ENCODE data around the gene CACNA1B. TPM values are rescaled to one million over a fixed set of nuclear protein-coding genes. Genes with fewer than 3 reads are reported as not detected.
A peak's percentile ranks its signal among the peaks of the same experiment; 100 is the strongest.
"Not testable (repeated sequence)": the region's sequence is repeated elsewhere in the genome, so short reads cannot be mapped to it uniquely, and the experiment has no call there.

The CACNA1B gene
- total RNA-seq, 1 donor from 2014 or later, result 0.02 TPM

DNA sequence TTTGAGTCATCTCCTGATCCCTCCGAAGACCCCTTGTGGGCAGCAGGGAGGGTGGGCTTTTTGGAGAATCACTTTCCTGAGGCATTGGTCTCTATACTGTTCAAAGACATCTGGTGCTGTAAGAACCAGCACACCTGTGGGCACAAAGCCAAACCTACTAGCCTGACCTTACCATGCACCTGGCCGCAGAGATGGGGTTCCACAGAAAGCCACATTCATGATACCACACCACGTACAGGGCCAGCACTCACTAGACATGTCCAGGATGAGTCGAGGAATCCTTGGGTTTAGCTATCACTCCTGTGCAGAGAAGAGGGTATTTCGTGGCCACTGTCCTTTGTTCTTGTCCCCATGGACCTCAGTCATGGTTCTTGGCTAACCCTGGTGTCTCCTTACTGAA lies 203.4 kb downstream of the CACNA1B start:
- peaks cover 3% of the 10 kb centered on the region for H3K27me3 Mint-ChIP-seq (ENCODE audit: low read depth)
- no peak overlapping the region for H3K27ac Mint-ChIP-seq
- no peak overlapping the region for H3K4me3 Mint-ChIP-seq (ENCODE audit: low read depth)
- H3K4me1 Mint-ChIP-seq (ENCODE audit: low read depth), result no peaks in the 10 kb centered on the region
- H3K36me3 Mint-ChIP-seq (ENCODE audit: low read depth), result no peaks in the 10 kb centered on the region
- intact Hi-C loops (cut with micrococcal nuclease), result no loop called here
- DNase-seq (ENCODE audit: low spot score), result no peak
- H3K9me3 Mint-ChIP-seq, result peaks cover 12% of the 10 kb centered on the region

DNA sequence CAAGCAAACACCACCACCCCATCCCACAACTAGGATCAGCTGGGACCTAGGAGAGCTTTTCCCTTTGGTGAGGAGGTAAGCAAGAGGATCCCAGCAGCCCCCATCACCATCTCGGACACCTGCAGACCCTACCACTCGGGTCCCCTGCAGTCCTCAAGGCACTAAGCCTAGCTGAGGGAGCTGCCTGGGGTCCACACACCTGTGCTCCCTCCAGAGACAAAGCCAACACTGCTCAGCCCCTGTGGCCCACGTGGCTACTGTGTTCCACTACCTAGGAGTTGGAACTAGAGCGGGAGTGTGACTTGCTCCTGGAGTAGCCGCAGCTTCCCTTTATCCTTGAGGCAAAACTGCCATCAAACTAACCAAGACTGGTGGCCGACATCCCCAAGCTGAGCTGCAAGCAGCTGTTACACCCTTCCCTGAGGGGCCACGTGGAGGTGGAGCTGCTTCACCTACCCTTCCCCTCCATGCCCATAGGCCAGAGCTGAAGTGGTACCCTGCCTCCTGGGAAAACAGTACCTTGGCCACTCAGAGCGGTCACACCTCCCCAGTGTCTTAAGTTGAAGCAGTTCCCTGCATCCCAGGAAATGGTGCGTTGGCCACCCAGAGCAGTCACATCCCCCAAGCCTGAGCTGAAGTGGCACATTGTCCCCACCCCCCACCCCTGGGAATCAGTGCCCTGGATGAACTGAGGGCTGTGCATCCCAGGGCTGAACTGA lies 205.5 kb downstream of the CACNA1B start:
- Mint-ChIP-seq H3K27ac (no peak overlapping the region), H3K4me3 (ENCODE audit: low read depth) (no peak overlapping the region), H3K9me3 (peaks cover 18% of the 10 kb centered on the region), H3K36me3 (ENCODE audit: low read depth) (no peaks in the 10 kb centered on the region), H3K4me1 (ENCODE audit: low read depth) (no peaks in the 10 kb centered on the region), H3K27me3 (ENCODE audit: low read depth) (peaks cover 3% of the 10 kb centered on the region)
- DNase-seq (ENCODE audit: low spot score), result no peak
- intact Hi-C loops (cut with micrococcal nuclease), result no loop called here

DNA sequence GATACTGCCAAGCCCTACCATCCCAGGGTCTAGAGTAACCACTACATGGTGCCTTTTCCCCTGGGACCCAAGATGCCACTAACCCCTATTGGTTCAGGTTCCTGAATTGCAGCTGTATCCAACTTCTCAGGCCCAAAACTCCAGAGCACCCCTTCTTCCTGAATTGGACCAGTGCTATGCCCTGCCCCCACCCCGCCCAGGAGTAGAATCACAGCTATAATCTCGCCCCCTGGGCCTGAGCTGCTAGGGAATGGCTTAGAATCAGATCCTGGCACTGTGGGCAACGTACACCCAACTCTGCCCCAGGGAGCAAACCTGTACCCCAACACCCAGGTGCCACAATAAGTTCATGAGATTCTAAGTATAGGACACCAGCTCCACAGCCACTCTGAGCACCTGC lies 206.3 kb downstream of the CACNA1B start:
- no peak overlapping the region for H3K4me3 Mint-ChIP-seq (ENCODE audit: low read depth)
- DNase-seq (ENCODE audit: low spot score), result no peak
- no peak overlapping the region for H3K27ac Mint-ChIP-seq
- intact Hi-C loops (cut with micrococcal nuclease), result no loop called here
- no peaks in the 10 kb centered on the region for H3K4me1 Mint-ChIP-seq (ENCODE audit: low read depth)
- peaks cover 18% of the 10 kb centered on the region for H3K9me3 Mint-ChIP-seq
- no peaks in the 10 kb centered on the region for H3K36me3 Mint-ChIP-seq (ENCODE audit: low read depth)
- H3K27me3 Mint-ChIP-seq (ENCODE audit: low read depth), result peaks cover 3% of the 10 kb centered on the region

DNA sequence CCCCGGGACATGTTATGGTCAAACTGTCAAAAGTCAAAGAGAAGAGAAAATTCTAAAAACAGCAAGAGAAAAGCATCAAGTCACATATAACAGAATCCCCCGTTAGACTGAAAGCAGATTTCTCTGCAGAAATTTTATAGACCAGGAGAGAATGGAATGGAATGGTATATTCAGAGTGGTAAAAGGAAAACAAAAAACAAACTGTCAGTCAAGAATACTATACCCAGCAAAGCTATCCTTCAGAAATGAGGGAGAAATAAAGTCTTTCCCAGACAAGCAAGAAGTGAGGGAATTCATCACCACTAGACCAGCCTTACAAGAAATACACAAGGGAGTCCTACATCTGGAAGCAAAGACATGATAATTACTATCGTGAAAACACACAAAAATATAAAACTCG lies 208.0 kb downstream of the CACNA1B start:
- no peak overlapping the region for H3K4me3 Mint-ChIP-seq (ENCODE audit: low read depth)
- no peak for DNase-seq (ENCODE audit: low spot score)
- H3K27me3 Mint-ChIP-seq (ENCODE audit: low read depth), result peaks cover 7% of the 10 kb centered on the region
- H3K4me1 Mint-ChIP-seq (ENCODE audit: low read depth), result no peaks in the 10 kb centered on the region
- no peak overlapping the region for H3K27ac Mint-ChIP-seq
- peaks cover 18% of the 10 kb centered on the region for H3K9me3 Mint-ChIP-seq
- intact Hi-C loops (cut with micrococcal nuclease), result no loop called here
- no peaks in the 10 kb centered on the region for H3K36me3 Mint-ChIP-seq (ENCODE audit: low read depth)

DNA sequence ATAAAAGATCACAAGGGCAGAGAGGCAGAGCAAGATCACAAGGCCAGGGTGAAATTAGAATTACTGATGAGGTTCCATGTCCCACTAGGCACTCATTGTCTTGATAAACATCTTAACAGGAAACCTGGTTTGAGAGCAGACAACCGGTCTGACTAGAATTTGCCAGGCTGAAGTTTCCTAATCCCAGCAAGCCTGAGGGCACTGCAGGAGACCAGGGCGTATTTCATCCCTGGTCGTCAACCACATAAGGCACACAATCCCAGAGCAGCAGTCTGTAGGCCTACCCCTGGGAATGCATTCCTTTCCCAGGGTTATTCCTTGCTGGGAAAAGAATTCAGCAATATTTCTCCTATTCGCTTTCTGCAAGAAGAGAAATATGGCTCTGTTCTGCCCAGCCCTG lies 214.5 kb downstream of the CACNA1B start:
- H3K27ac Mint-ChIP-seq; H3K27me3 Mint-ChIP-seq (ENCODE audit: low read depth); H3K4me3 Mint-ChIP-seq (ENCODE audit: low read depth); H3K36me3 Mint-ChIP-seq (ENCODE audit: low read depth); intact Hi-C loops (cut with micrococcal nuclease); H3K4me1 Mint-ChIP-seq (ENCODE audit: low read depth); H3K9me3 Mint-ChIP-seq: not testable (repeated sequence)
- DNase-seq (ENCODE audit: low spot score), result peak; percentile 1

DNA sequence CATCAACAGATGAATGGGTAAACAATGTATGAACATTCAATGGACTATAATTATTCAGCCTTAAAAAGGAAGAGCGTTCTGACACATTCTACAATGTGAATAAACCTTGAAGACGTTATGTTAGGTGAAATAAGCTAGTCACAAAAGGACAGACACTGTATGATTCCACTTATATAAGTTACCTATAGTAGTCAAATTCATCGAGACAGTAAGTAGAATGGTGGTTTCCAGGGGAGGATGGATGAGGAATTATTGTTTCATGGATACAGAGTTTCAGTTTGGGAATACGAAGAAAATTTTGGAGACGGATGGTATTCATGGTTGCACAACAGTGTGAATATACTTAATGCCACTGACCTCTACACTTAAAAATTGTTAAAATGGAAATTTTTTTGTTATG lies 216.4 kb downstream of the CACNA1B start:
- no peak overlapping the region for H3K27ac Mint-ChIP-seq
- no peaks in the 10 kb centered on the region for H3K36me3 Mint-ChIP-seq (ENCODE audit: low read depth)
- no peak overlapping the region for H3K4me3 Mint-ChIP-seq (ENCODE audit: low read depth)
- peaks cover 1% of the 10 kb centered on the region for H3K4me1 Mint-ChIP-seq (ENCODE audit: low read depth)
- intact Hi-C loops (cut with micrococcal nuclease), result no loop called here
- no peak for DNase-seq (ENCODE audit: low spot score)
- no peaks in the 10 kb centered on the region for H3K9me3 Mint-ChIP-seq
- H3K27me3 Mint-ChIP-seq (ENCODE audit: low read depth), result peaks cover 7% of the 10 kb centered on the region

DNA sequence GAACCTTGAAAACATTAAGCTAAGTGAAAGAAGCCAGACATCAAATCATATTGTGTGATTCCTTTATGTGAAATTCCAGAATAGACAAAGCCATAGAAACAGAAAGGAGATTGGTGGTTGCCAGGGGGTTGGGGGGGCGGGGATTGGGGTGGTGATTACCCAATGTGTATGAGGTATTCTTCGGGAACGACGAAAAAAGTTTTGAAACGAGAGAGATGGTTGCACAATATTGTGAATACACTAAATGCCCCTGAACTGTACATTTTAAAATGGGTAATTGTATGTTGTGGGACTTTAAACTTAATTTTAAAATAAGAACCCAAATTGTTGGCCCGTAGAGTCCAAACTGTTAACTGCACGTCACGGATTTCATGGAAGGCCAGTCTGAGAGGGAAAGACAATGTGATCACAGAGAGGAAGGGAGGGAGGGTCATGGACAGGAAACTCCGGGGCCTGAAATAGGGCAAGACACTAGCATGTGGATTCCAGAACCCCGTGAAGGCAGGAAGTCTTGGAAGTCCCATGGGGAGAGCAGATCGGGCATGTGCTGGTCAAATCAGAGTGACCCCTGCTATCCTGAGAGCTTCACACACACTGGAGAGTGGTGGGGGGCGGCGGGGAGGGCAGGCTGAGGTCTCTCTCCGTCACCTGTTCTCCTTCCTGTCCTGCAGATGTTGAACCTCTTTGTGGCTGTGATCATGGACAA lies 218.4 kb downstream of the CACNA1B start:
- Mint-ChIP-seq H3K4me3 (ENCODE audit: low read depth) (no peak overlapping the region), H3K4me1 (ENCODE audit: low read depth) (no peaks in the 10 kb centered on the region), H3K36me3 (ENCODE audit: low read depth) (no peaks in the 10 kb centered on the region), H3K9me3 (no peaks in the 10 kb centered on the region), H3K27me3 (ENCODE audit: low read depth) (no peaks in the 10 kb centered on the region), H3K27ac (no peak overlapping the region)
- no peak for DNase-seq (ENCODE audit: low spot score)
- intact Hi-C loops (cut with micrococcal nuclease), result no loop called here

DNA sequence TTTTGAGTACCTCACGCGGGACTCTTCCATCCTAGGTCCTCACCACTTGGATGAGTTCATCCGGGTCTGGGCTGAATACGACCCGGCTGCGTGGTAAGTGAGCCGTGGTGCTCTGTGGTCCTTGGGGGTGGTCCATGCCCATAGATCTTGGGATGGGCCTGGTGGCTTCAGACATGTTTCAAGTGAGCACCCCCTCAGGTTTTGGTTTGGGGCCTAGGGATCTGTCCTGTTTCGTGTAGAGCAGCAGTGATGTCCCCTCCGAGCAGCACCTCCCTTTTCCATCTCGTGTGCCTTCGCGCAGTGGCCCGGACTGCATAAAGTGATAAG lies 218.9 kb downstream of the CACNA1B start:
- Mint-ChIP-seq H3K9me3 (no peaks in the 10 kb centered on the region), H3K27ac (no peak overlapping the region), H3K4me1 (ENCODE audit: low read depth) (no peaks in the 10 kb centered on the region), H3K4me3 (ENCODE audit: low read depth) (no peak overlapping the region), H3K27me3 (ENCODE audit: low read depth) (no peaks in the 10 kb centered on the region), H3K36me3 (ENCODE audit: low read depth) (no peaks in the 10 kb centered on the region)
- DNase-seq (ENCODE audit: low spot score), result no peak
- intact Hi-C loops (cut with micrococcal nuclease), result no loop called here

DNA sequence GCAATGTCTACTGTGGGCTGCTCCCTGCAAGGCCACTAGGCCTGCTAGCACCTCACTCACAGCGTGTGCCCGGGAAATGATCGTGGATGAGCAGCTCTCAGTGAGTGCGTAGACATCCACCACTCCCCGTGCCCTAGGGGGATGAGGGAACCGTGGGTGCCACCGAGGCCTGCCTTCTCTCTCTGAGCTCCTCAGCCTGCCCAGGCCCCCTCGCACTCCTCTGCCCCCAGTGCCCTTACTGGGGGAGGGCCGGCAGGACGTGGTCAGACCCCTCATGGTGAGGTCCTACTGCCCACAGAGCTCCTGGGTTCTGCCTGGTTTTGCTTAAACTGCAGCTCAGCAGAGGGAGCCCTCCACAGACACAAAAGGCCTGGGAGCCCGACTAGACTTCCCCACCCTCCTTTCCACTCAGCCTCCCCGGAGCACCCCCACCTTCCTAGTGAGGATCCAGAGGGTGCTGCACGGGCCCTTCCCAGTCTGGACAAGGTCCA lies 220.0 kb downstream of the CACNA1B start:
- Mint-ChIP-seq H3K27ac (no peak overlapping the region), H3K27me3 (ENCODE audit: low read depth) (no peaks in the 10 kb centered on the region), H3K4me3 (ENCODE audit: low read depth) (no peak overlapping the region), H3K9me3 (no peaks in the 10 kb centered on the region), H3K36me3 (ENCODE audit: low read depth) (no peaks in the 10 kb centered on the region), H3K4me1 (ENCODE audit: low read depth) (no peaks in the 10 kb centered on the region)
- intact Hi-C loops (cut with micrococcal nuclease), result no loop called here
- no peak for DNase-seq (ENCODE audit: low spot score)

DNA sequence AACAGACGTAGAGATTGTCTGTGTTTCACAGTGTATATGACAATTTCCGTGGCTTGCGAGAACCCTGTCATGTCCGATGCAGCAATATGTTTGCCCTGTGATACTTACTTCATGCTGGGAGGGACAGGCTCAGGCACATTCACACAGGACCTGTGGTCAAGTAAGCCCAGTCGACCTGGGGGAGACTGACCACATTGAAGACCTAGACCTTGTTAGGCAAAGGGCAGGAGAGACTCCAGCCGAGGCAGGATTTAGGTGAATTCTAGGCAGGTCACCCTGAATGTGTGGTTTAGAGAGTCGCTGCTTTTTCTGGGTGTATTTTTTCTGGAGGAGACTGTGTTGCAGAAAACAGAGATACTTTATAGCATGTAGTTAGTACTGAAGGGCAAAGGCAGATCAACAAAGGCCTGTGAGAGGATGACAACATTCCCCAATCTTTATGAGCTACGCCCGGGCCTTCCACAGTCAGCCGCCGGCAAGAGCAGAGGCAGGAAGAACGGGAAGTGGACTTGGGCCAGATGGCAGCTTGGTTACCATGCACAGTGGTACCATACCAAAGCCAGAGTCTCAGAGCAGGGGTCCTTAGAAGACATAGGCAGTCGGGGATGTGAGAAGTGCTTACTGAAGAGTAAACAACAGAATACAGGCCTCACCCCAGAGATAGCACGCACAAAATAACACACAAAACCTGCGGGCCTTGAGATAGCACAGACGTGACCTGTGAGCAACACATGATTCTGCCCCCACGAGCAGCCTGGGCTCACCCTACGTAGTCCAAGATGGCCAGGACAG lies 220.7 kb downstream of the CACNA1B start:
- H3K4me3 Mint-ChIP-seq (ENCODE audit: low read depth), result no peak overlapping the region
- H3K4me1 Mint-ChIP-seq (ENCODE audit: low read depth), result no peaks in the 10 kb centered on the region
- intact Hi-C loops (cut with micrococcal nuclease), result no loop called here
- no peak overlapping the region for H3K27ac Mint-ChIP-seq
- no peaks in the 10 kb centered on the region for H3K27me3 Mint-ChIP-seq (ENCODE audit: low read depth)
- no peaks in the 10 kb centered on the region for H3K36me3 Mint-ChIP-seq (ENCODE audit: low read depth)
- DNase-seq (ENCODE audit: low spot score), result peak; percentile 2
- H3K9me3 Mint-ChIP-seq, result no peaks in the 10 kb centered on the region

DNA sequence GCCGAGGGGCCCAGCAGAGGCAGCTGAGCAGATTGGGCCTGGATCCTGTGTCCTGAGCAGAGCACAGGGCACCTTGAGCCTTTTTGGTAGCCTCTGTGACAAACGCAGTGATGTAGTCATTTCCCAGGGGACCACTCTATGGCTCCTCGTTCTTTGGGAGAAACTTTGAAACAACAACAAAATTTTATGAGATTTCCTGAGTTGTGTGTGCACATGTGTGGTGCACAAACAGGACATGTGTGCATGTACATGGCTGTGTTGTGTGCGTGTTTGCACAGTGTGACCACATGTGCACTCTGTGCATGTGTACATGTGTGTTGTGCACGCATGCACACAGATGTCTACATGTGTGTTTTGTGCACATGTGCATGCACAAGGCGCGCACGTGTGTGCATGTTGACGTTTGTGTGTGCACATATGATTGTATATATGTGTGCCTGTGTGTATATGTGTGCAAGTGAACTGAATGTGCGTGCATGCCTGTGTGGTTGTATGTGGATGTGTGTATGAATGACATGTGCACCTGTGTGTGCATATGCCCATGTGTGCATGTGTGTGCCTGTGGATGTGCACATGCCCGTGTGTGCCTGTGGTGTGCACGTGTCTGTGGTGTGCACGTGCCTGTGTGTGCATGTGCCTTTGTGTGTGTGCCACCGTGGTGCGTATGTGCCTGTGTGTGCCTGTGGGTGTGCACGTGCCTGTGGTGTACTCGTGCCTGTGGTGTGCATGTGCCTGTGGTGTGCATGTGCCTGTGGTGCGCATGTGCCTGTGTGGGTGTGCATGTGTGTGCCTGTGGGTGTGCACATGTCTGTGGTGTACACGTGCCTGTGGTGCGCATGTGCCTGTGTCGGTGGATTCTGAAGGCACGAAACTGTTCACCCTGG lies 221.6 kb downstream of the CACNA1B start:
- H3K9me3 Mint-ChIP-seq, result no peaks in the 10 kb centered on the region
- intact Hi-C loops (cut with micrococcal nuclease), result no loop called here
- H3K27me3 Mint-ChIP-seq (ENCODE audit: low read depth), result no peaks in the 10 kb centered on the region
- H3K36me3 Mint-ChIP-seq (ENCODE audit: low read depth), result no peaks in the 10 kb centered on the region
- no peak for DNase-seq (ENCODE audit: low spot score)
- no peak overlapping the region for H3K27ac Mint-ChIP-seq
- H3K4me1 Mint-ChIP-seq (ENCODE audit: low read depth), result no peaks in the 10 kb centered on the region
- H3K4me3 Mint-ChIP-seq (ENCODE audit: low read depth), result no peak overlapping the region

DNA sequence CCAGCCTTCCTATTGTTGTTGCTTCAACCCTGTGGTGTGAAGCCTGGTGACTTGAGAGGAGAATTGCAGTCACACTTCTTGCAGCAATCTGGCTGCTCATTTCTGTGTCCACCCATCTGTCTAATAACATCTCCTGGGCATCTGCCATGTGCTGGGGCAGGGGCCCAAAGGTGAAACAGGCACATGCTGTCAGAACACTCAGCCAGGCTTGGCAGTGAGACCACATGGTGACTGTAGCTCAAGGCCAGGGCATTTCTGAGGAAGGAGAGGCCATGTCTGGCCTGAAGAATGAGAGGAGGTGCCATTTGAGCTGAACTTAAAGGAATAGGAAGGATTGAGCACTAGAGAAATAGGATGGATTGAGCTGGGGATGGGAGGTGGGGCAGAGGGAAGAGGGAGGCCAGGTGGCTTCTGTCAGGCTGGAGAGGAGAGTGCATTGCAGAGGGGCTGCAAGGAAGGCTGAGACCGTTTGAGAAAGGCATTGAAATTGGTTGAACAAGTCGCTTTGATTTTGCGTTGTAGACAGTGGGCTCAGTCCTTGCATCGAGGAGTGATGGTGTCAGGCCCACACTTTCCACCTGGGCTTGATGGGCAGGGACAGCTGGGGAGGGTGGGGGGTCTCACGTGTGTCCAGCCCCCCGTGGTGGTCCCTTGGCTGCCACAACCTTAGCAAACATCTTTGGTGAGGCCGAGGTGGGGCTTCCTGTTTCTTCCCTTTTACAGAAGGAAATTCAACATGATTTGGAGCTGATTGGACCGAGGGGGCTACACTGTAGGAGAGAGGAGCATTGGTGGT lies 222.4 kb downstream of the CACNA1B start:
- intact Hi-C loops (cut with micrococcal nuclease), result no loop called here

More for the DNA sequence above, 222.4 kb downstream of the CACNA1B start:
- DNase-seq (ENCODE audit: low spot score), result peak; percentile 2
- Mint-ChIP-seq H3K27me3 (ENCODE audit: low read depth) (no peaks in the 10 kb centered on the region), H3K9me3 (no peaks in the 10 kb centered on the region), H3K36me3 (ENCODE audit: low read depth) (no peaks in the 10 kb centered on the region), H3K4me3 (ENCODE audit: low read depth) (no peak overlapping the region), H3K4me1 (ENCODE audit: low read depth) (no peaks in the 10 kb centered on the region), H3K27ac (no peak overlapping the region)
